HuH-7 (cell line): ENCODE data around the gene BCR.

Source experiments
- DNase-seq: peaks from one replicate; pipeline ENCODE4 v3.0.0; 2011; ENCODE audit warnings: low spot score

Gene BCR

GRCh38 chr22:23200898-23201297, 20.6 kb downstream of the BCR start:
- DNase-seq = no peak

DNA sequence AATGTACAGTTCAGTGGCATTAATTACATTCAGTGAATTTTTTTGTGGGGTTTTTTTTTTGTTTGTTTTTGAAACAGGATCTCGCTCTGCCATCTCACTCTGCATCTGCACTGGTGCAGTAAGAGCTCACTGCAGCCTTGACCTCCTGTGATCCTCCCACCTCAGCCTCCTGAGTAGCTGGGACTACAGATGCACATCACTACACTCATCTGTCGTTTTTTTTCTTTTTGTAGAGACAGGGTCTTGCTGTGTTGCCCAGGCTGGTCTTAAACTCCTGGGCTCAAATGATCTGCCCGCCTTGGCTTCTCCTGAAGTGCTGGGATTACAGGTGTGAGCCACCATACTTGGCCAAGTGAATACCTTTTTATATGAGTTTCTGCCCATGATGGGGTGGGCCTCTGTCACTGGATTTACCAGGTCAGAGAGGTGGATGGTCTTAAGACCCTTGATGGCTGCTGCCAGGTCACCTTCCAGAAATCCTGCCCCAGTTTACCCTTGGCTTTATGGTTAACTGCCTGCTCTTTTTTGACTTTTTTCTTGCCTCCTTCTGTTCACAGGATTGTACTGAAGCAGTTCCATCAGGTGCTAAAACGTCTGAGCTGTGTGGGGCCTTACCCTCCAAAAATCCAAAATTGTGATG, 22.6 kb downstream of the BCR start:
- DNase-seq = no peak

DNA sequence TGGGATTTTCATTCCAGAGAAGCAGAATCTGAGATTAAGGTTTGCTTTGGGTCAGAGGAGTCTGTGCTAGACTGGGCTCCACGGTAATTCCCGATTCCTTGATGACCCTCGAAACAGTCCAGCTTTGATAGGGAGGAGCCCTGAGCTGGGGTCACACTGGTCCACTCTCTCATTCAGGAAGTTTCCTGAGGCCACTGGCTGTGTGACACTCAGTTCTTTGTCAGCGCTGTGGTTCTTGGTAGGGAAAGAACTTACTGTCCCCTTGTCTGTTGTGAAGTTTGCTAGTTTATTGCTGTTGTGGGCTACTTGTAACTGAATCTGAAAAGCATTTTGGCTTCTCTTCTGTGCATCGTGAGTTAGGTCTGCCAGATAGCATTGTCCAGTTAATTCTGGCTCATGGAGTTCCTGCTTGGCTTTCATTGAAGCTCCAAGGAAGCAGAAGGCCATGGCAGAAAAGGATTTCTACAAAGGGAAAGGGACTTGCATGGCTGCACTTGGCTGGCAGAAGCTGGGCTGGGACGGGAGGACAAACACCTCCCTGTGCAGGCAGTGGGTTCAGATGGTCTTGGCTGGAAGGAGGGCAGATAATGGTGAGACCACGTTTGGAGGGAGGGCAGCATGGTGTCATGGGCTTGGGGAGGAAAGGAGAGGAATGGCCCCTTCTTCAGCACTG, 23.3 kb downstream of the BCR start:
- no peak for DNase-seq

DNA sequence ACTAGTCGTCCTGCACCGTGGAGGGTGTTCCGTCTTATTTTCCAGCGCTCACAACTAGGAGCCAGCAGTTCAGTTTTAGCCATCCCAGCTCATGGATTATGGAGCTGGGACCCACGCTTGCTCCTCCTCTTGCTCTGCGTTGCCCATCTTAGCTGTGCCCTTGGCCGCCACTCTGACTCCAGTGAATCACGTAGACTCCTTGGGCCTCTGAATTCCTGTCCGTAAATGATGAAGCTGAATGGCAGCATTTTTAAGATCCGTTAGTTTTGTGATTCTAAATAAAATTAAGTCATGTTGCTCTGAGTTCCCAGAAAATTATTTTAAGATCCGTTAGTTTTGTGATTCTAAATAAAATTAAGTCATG, 23.8 kb downstream of the BCR start:
- no peak for DNase-seq

GRCh38 chr22:23204541-23205157, 24.3 kb downstream of the BCR start:
- DNase-seq = no peak

GRCh38 chr22:23205339-23206049, 25.2 kb downstream of the BCR start:
- no peak for DNase-seq

DNA sequence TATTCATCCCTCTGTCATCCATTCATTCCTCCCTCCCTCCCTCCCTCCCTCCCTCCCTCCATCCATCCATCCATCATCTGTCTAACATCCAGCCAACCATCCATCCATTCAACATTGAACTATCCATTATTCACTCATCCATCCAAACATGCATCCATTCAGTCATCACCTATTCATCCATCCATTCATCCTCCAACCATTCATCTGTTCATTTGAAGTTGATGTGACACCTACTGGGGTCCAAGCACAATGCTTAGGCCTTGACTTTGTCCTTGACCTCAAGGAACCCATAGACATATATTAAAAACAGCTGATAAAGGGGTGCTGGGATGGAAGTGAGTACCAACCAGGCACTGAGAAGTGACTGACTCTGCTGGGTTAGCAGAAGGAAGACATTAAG, 26.6 kb downstream of the BCR start:
- no peak for DNase-seq

- DNase-seq = no peak
Observed at GRCh38 chr22:23207729-23208393, 27.6 kb downstream of the BCR start.

- no peak for DNase-seq
Observed at GRCh38 chr22:23210428-23211170, 30.3 kb downstream of the BCR start.

GRCh38 chr22:23211622-23212021, 31.3 kb downstream of the BCR start:
- DNase-seq = no peak

GRCh38 chr22:23212061-23213021, 32.0 kb downstream of the BCR start:
- DNase-seq = no peak

DNA sequence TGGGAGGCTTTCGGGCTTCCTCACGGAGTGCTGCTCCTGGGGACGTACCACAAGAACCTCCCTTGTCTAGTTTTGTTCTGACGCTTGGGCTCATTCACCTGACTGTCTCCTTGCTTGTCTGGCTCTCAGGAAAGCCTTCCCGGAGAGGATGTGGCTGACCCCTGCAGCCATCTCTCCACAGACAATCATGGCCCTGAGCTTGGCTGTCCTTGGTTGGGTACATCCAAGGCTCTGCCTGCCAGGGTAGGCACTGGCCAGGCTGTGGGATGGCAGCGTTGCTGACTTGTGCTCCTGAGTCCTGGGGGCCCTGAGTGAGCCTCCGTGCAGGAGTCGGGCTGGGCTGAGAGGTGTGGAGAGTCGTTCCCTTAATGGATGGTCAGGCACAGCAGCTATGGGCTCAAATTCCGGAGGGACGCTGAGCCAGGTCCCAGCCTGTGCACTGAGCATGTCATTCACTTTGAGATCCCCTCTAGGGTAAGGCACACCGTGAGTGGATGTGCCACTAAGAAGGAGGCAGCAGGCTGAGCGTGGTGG, 32.8 kb downstream of the BCR start:
- DNase-seq = no peak

- DNase-seq = no peak
Observed at GRCh38 chr22:23213581-23214334, 33.4 kb downstream of the BCR start.

DNA sequence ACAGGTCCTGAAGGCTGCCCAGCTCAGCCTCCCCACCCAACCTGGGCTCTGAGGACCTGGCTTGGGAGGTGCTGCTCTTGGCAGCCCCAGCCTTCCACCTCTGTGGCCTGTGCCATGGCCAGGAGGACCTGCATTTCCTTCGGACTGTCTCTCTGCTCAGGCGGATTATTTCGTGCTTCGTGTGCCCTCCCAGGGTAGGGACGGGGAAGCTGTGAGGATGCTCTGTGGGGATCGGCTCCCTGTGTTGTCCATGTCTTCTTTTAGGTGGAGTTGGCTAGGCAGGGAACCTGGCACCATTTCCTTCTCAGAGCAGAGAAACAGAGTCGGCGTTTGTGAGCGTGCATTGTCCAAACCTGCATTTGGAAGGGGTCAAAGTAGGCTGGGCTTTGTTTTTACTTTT, 34.1 kb downstream of the BCR start:
- DNase-seq = no peak

DNA sequence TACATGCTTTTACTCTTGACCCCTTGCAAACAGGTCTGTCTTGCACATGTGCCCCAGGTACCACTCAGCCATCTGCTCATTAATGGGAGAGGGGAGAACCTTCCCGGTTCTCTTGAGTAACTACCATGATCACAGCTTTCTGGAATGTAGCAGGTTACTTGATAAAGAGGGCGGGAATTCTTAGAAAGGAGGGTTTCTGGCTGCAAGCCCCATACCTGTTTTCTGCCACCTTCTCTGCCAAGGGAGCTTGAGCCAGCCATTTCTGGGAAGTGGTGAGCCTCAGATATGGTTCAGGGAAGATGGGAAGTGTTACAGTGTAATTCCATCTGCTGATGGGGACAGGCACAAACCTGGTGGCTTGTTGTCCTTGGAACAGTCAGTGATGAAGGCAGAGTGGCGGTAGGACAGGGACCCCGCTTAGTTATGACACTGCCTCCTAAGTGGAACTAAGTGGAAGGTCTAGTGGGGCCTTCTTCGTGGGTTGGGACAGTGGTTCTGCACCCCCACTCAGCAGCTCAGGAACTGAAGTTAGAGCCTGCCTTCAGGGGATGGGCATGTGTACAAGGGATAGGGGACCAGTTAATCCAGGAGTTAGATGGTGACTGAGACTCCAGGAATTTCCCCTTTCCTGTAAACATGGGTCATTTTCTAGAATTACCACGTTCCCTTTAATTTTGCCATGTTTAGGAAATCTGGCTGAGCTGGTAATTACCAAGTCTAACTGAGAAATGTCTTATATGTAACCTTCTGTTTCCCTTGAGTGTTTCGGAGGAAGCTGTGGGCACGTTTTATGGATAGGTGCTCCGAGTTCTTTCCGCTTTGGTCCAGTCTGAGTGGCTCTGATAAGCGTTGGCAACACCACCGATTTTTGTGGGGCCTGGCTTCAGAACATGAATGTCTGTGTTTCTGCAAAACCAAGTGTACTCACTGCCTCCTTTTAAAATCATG, 35.3 kb downstream of the BCR start:
- DNase-seq = no peak

DNA sequence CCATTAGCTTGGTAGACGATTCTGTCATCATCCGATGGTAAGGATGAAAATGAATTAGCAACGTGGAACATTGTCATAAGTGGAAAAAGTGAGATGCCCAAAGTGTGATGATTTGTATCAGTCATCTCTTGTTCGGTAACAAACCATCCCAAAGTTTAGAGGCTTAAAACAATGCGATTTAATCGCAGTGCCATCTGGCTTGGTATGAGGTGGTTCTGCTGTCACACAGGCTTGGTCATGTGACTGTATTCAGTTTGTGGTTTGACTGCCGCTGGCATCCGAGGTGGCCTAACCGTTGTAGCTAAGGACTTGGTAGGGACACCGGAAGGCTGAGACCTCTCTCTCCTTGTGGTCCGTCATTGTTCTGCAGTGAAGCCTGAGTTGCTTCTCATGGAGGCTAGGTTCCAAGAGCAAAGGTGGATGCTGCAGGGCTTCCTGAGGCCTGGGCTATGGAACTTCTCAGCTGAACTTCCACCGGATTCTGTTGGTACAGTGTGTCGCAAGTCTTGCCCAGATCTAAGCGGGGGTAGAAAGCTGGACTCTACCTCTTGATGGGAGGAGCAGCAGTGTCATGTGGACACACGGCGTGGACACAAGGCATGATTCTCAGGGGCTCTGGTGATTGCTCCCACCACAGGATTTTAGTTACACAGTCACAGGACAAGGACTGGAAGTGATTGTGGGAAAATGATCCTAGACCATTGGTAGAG, 36.3 kb downstream of the BCR start:
- peak; percentile 44 for DNase-seq

GRCh38 chr22:23217171-23218052, 37.1 kb downstream of the BCR start:
- DNase-seq = no peak
